Transverse colon (tissue), 4 donors: ENCODE measurements around the gene FOLR1. TPM values are rescaled to one million over a fixed set of nuclear protein-coding genes. Genes with fewer than 3 reads are reported as not detected.

Experiments used
- DNase-seq: peaks from one replicate; pipeline ENCODE4 v3.0.0-alpha.2; 2019
- H3K27ac ChIP-seq, 4 donors: fragments of 200-600 bp; sonication (generic); 2 replicates each; pipeline ENCODE4 v1.5.1; 2016 to 2018; ENCODE audit warnings: inconsistent platforms in 4 of 4
- H3K27me3 ChIP-seq: fragments of 200-600 bp; sonication (generic); 2 replicates; pipeline ENCODE4 v1.5.1; 2017; ENCODE audit warnings: inconsistent platforms
- H3K36me3 ChIP-seq, 4 donors: fragments of 200-600 bp; sonication (generic); 2 replicates each; pipeline ENCODE4 v1.5.1; 2017 to 2019; ENCODE audit warnings: inconsistent platforms in 4 of 4
- H3K4me1 ChIP-seq, 4 donors: fragments of 200-600 bp; sonication (generic); 2 replicates each; pipeline ENCODE4 v1.5.1; 2017 to 2020; ENCODE audit warnings: inconsistent platforms in 4 of 4
- H3K4me3 ChIP-seq, 4 donors: fragments of 200-600 bp; sonication (generic); 1 replicate in 1 of 4; 2 replicates in 3 of 4; pipeline versions ENCODE4 v1.5.1 to v1.6.1; 2017 to 2019; ENCODE audit warnings: inconsistent platforms in 4 of 4
- H3K9me3 ChIP-seq, 2 donors: fragments of 200-600 bp; sonication (generic); 2 replicates each; pipeline ENCODE4 v1.5.1; 2017 to 2019; ENCODE audit warnings: inconsistent platforms in 2 of 2
- CTCF ChIP-seq, 5 experiments: fragments of 200-600 bp in 3 of 5; fragments of 450-650 bp in 2 of 5; sonication (generic) in 3 of 5; IDR thresholded peaks; 1 replicate in 2 of 5; 2 replicates in 3 of 5; pipeline ENCODE4 v1.5.1; 2016 to 2017; ENCODE audit warnings: antibody characterized with exemption in 5 of 5, inconsistent platforms in 3 of 5, mild to moderate bottlenecking in 2 of 5, moderate library complexity in 1 of 5
- EP300 ChIP-seq: sonication (generic); formaldehyde crosslinking; IDR thresholded peaks from one replicate; pipeline ENCODE4 v1.6.1; 2017; ENCODE audit warnings: antibody characterized with exemption, low read depth
- POLR2A ChIP-seq: fragments of 450-650 bp; IDR thresholded peaks from one replicate; pipeline ENCODE4 v1.6.1; 2016; ENCODE audit warnings: antibody characterized with exemption, mild to moderate bottlenecking, moderate library complexity
- POLR2AphosphoS5 ChIP-seq, 3 donors: sonication (generic); formaldehyde crosslinking; IDR thresholded peaks; one replicate each; pipeline ENCODE4 v1.6.1; 2016; ENCODE audit warnings: antibody characterized with exemption in 3 of 3
- WGBS, 2 donors: methylation state at CpG; one replicate each; pipeline ENCODE4 v1.1.5; 2018; ENCODE audit warnings: low coverage in 1 of 2; 5-methylcytosine and 5-hydroxymethylcytosine counted together
- in situ Hi-C, 4 donors: fragments of 200-750 bp; cut with MboI; loops; one replicate each; pipeline versions ENCODE4 v1.15.0 to v1.15.1; 2017; ENCODE audit warnings: low sequenced_read_pairs in 3 of 4, low pct_ligation_motif_present in 1 of 4, low pct_unique_long_range_greater_than_20kb in 1 of 4
- intact Hi-C: fragments of 100-400 bp; cut with DNase I; formaldehyde crosslinking; loops from one replicate; pipeline ENCODE4 v1.15.1; 2023; ENCODE audit warnings: low total_unique reads
- total RNA-seq, 4 donors: library from RNA; depleted of rRNA; stranded (reverse); fragments of >200 nt; gene quantifications; one replicate each; pipeline ENCODE4 v1.1.0, GENCODE V29; 2016

Gene FOLR1
- total RNA-seq, 4 donors from 2014 or later, result not detected

- no peak for TF ChIP-seq POLR2A
- no peak for TF ChIP-seq POLR2AphosphoS5 (IDR thresholded peaks at IDR 0.05)
- TF ChIP-seq EP300, result no peak
- TF ChIP-seq CTCF (IDR thresholded peaks at IDR 0.05), result no peak
- no peak for DNase-seq
- in situ Hi-C loops, result no loop called here
- Histone ChIP-seq H3K4me3 (no peak overlapping the region), H3K4me1 (peaks cover 0 to 21% (median 13%) of the 10 kb centered on the region in 4 donors), H3K36me3 (no peaks in the 10 kb centered on the region), H3K9me3 (no peaks in the 10 kb centered on the region), H3K27me3 (peaks cover 84% of the 10 kb centered on the region), H3K27ac (no peak overlapping the region)
- intact Hi-C loops, result no loop called here
- 16% methylated on average over 19 of the region's 19 CpGs; no CpG with 5 or more reads in 1 of the 2 donors for WGBS, 2 donors
Measured at GRCh38 chr11:72245263-72245816, 53.4 kb downstream of the FOLR1 start.

Other genes starting within 250 kb of the FOLR1 start
- gene IL18BP, start 193.2 kb upstream of the FOLR1 start, total RNA-seq, result 10 to 100 TPM in 3 of 4 donors, 1 to 10 TPM in 1; 7.4 to 29.9 (median 14.5) TPM
- gene NUMA1, start 111.6 kb upstream of the FOLR1 start, total RNA-seq, result 100 to 1,000 TPM; 323 to 520 (median 419) TPM
- 10 to 100 TPM in 1 of 4 donors, 1 to 10 TPM in 3; 5.1 to 77.4 (median 6.7) TPM for gene LRRC51, start 111.3 kb upstream of the FOLR1 start, total RNA-seq
- 100 to 1,000 TPM in 2 of 4 donors, 10 to 100 TPM in 2; 59.1 to 156 (median 102) TPM for gene LAMTOR1, start 88.8 kb upstream of the FOLR1 start, total RNA-seq
- gene TOMT, start 86.2 kb upstream of the FOLR1 start, total RNA-seq, result not detected
- gene ANAPC15, start 79.4 kb upstream of the FOLR1 start, total RNA-seq, result 10 to 100 TPM; 15.1 to 44.5 (median 27.6) TPM
- gene FOLR3, start 56.4 kb upstream of the FOLR1 start, total RNA-seq, result not detected
- 10 to 100 TPM in 1 of 4 donors, 1 to 10 TPM in 2, not detected in 1; 6.4 to 16.1 (median 8.6) TPM for gene FOLR2, start 24.7 kb downstream of the FOLR1 start, total RNA-seq
- 100 to 1,000 TPM in 2 of 4 donors, 10 to 100 TPM in 2; 92.8 to 388 (median 157) TPM for gene INPPL1, start 32.6 kb downstream of the FOLR1 start, total RNA-seq
- gene PHOX2A, start 52.0 kb downstream of the FOLR1 start, total RNA-seq, result 1 to 10 TPM in 1 of 4 donors, under 1 TPM in 3; 0.41 to 2.6 (median 0.70) TPM
- 10 to 100 TPM in 2 of 4 donors, 1 to 10 TPM in 2; 4.9 to 19.7 (median 11.0) TPM for gene CLPB, start 242.4 kb downstream of the FOLR1 start, total RNA-seq